ENCODE results near the gene VIPAS39. TPM values are rescaled to one million over a fixed set of nuclear protein-coding genes. Genes with fewer than 3 reads are reported as not detected.
"Not testable (repeated sequence)": the region's sequence is repeated elsewhere in the genome, so short reads cannot be mapped to it uniquely, and the experiment has no call there.

Gene VIPAS39
- total RNA-seq, 1 donor from 2014 or later = 17.8 TPM

DNA sequence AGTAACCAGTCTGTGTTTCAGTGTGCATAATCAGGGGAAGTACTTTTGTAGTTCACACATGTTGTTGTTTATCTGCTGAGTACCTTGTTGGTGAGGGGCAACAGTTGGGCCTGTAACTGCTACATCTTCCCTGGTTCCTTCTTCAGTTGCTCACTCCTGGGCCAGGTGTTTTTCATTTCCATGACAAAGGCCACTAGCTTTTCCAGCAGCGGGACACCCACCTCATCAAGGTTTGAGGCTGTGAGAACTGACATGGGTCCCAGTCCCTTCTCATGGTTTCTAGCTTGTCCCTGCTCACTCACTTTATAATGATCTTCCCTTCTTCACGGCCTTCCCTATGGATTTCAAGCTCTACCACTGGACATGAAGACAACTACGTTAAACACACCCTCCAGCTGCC is 32.5 kb downstream of the VIPAS39 start:
- DNase-seq (ENCODE audit: low read depth) = no peak
- TF ChIP-seq, protein P1, sequence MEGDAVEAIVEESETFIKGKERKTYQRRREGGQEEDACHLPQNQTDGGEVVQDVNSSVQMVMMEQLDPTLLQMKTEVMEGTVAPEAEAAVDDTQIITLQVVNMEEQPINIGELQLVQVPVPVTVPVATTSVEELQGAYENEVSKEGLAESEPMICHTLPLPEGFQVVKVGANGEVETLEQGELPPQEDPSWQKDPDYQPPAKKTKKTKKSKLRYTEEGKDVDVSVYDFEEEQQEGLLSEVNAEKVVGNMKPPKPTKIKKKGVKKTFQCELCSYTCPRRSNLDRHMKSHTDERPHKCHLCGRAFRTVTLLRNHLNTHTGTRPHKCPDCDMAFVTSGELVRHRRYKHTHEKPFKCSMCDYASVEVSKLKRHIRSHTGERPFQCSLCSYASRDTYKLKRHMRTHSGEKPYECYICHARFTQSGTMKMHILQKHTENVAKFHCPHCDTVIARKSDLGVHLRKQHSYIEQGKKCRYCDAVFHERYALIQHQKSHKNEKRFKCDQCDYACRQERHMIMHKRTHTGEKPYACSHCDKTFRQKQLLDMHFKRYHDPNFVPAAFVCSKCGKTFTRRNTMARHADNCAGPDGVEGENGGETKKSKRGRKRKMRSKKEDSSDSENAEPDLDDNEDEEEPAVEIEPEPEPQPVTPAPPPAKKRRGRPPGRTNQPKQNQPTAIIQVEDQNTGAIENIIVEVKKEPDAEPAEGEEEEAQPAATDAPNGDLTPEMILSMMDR (conservative IDR thresholded peaks at IDR 0.05; ENCODE audit: low read depth, low read length) = no peak
- no peak overlapping the region for H3K4me3 ChIP-seq (ENCODE audit: low read depth, low read length)

DNA sequence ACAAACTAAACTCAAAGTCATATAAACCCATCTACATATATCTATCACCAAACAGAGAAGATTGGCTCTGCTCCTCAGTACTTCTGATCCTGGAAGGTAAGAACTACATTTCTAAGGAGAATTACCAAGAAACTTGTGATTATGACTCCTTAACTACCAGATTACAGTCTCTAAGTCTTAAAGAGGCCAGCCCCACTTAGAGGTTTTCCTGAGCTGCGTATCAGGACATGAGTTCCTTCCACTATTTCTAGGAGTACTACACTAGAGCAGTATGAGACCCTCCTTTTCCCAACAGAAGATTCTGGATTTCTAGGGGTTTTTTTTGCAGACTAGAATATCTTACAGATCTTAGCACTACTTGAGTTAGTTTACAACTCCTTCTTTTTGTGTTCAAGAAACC is 34.0 kb downstream of the VIPAS39 start, which contains the start of gene NOXRED1:
Gene NOXRED1 (minus strand): TSS at position 101 of the 400 bp plus-strand sequence. CDS start 634 bp downstream, outside the sequence.
- TF ChIP-seq, protein P1 (conservative IDR thresholded peaks at IDR 0.05; ENCODE audit: low read depth, low read length) = no peak

GRCh38 chr14:77421201-77421600 is 36.2 kb downstream of the VIPAS39 start:
- no peak for DNase-seq (ENCODE audit: low read depth)
- no peak overlapping the region for H3K4me3 ChIP-seq (ENCODE audit: low read depth, low read length)
- TF ChIP-seq, protein P1 (conservative IDR thresholded peaks at IDR 0.05; ENCODE audit: low read depth, low read length) = no peak

More for the DNA sequence above, 34.0 kb downstream of the VIPAS39 start, which contains the start of gene NOXRED1:
- H3K4me3 ChIP-seq (ENCODE audit: low read depth, low read length) = no peak within 1 kb of the TSS
- DNase-seq (ENCODE audit: low read depth) = no peak

DNA sequence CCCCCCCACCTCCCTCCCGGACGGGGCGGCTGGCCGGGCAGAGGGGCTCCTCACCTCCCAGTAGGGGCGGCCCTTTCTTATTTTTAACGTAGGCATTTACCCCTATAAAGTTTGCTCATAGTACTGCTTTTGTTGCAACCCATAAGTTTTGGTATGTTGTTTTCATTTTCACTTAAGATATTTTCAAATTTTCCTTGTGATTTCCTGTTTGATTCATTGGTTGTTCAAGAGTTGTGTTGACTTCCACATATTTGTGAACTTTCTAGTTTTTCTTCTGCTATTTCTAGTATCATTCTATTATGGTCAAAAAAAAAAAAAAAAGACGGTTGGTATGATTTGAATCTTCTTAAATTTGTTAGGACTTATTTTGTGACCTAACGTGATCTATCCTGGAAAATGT is 40.6 kb downstream of the VIPAS39 start:
- DNase-seq (ENCODE audit: low read depth) = no peak
- TF ChIP-seq, protein P1 (conservative IDR thresholded peaks at IDR 0.05; ENCODE audit: low read depth, low read length) = no peak
- H3K4me3 ChIP-seq (ENCODE audit: low read depth, low read length) = no peak overlapping the region

DNA sequence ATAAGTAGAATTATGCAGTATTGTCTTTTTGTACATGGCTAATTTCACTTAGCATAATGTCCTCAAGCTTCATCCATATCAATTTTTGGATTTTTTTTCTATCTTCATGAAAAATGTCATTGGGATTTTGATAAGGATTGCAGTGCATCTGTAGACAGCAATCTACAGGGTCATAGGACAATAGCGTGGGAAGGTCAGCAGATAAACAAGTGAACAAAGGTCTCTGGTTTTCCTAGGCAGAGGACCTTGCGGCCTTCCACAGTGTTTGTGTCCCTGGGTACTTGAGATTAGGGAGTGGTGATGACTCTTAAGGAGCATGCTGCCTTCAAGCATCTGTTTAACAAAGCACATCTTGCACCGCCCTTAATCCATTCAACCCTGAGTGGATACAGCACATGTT is 41.3 kb downstream of the VIPAS39 start:
- not testable (repeated sequence) for DNase-seq (ENCODE audit: low read depth)

GRCh38 chr14:77415403-77416030 is 41.9 kb downstream of the VIPAS39 start:
- not testable (repeated sequence) for H3K4me3 ChIP-seq (ENCODE audit: low read depth, low read length); DNase-seq (ENCODE audit: low read depth)

More for the DNA sequence above, 41.3 kb downstream of the VIPAS39 start:
- H3K4me3 ChIP-seq (ENCODE audit: low read depth, low read length) = not testable (repeated sequence)

DNA sequence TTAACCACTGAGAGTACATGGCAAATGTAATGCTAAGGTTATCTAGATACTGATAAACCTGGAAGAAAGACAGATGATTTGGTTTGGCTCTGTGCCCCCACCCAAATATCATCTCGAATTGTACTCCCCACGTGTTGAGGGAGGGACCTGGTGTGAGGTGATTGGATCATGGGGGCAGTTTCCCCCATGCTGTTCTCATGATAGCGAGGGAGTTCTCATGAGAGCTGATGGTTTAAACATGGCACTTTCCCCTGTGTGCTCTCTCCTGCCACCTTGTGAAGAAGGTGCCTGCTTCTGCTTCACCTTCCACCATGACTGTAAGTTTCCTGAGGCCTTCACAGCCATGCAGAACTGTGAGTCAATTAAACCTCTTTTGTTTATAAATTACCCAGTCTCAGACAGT is 48.3 kb downstream of the VIPAS39 start:
- no peak for DNase-seq (ENCODE audit: low read depth)
- H3K4me3 ChIP-seq (ENCODE audit: low read depth, low read length) = no peak overlapping the region
- TF ChIP-seq, protein P1 (conservative IDR thresholded peaks at IDR 0.05; ENCODE audit: low read depth, low read length) = peak; percentile 39

DNA sequence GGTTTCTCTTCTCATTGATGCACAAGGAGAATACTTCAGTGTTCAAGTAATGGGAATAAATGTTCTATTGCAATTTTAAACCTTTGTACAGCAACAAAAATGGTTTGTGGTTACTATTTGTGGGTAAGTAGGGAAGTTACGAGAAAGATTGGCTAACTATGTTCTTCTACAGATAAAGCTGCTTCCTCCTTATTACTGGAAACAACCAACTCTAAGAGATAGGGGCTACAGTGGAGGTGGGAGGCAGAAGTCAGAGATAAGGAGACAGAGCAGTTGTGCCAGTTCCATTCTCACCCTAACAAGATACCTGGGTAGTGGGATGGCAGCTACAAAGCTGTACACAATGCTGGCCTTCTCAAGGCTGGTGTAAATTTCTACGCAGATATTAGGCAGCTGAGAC is 50.2 kb downstream of the VIPAS39 start:
- TF ChIP-seq, protein P1 (conservative IDR thresholded peaks at IDR 0.05; ENCODE audit: low read depth, low read length) = no peak

More for the DNA sequence above, 50.2 kb downstream of the VIPAS39 start:
- no peak overlapping the region for H3K4me3 ChIP-seq (ENCODE audit: low read depth, low read length)
- no peak for DNase-seq (ENCODE audit: low read depth)

Data from epithelial cell of proximal tubule (primary cell).